HG03342 (cell line): ENCODE data around the gene TYW1.
"Not testable (repeated sequence)": the region's sequence is repeated elsewhere in the genome, so short reads cannot be mapped to it uniquely, and the experiment has no call there.

Experiments used
- ATAC-seq: cut with Tn5 transposase; IDR thresholded peaks from one replicate; pipeline ENCODE4 v1.9.1; 2021; ENCODE audit warnings: mild to moderate bottlenecking, moderate library complexity; ENCODE audit not compliant: unreplicated experiment

Gene TYW1, protein sequence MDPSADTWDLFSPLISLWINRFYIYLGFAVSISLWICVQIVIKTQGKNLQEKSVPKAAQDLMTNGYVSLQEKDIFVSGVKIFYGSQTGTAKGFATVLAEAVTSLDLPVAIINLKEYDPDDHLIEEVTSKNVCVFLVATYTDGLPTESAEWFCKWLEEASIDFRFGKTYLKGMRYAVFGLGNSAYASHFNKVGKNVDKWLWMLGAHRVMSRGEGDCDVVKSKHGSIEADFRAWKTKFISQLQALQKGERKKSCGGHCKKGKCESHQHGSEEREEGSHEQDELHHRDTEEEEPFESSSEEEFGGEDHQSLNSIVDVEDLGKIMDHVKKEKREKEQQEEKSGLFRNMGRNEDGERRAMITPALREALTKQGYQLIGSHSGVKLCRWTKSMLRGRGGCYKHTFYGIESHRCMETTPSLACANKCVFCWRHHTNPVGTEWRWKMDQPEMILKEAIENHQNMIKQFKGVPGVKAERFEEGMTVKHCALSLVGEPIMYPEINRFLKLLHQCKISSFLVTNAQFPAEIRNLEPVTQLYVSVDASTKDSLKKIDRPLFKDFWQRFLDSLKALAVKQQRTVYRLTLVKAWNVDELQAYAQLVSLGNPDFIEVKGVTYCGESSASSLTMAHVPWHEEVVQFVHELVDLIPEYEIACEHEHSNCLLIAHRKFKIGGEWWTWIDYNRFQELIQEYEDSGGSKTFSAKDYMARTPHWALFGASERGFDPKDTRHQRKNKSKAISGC

DNA sequence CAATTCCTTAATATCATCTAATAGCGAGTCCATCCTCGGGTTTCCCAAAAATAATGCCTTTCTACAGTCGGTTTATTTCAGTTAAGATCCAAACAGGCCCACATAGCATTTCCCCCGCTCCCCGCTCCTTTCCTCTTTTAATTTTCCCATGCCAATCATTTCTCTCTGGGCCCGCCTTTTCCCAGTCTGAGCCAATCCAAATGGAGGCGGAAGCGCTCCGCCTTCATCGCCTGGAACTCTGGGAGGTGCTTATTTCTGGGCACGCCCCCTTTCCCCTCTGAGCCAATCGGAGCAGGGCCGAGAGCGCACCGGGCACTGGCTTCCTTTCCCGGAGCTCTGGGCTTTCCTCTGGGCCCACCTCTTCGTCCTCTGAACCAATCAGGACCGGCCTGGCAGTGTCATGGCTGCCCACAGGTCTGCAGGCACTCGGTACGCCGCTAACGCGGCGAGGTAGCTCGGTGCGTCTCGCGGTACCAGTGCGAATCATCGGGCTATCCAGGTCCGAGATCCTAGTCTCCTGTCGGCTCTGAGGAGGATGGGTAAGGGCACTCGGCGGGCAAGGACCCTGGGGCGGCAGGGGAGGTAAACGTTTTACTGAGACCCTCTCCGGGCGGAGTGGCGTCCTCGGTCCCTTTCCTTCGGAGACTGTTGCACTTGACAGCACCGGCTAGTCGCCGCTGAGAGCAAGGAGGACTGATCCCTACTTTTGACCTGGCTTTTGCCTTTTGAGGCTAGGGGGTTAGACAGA lies at the start of gene TYW1:
TYW1 (plus strand) TSS at position 390 of the 748 bp plus-strand sequence; CDS start at position 536, 146 bp downstream.
- ATAC-seq = peak; percentile 89

DNA sequence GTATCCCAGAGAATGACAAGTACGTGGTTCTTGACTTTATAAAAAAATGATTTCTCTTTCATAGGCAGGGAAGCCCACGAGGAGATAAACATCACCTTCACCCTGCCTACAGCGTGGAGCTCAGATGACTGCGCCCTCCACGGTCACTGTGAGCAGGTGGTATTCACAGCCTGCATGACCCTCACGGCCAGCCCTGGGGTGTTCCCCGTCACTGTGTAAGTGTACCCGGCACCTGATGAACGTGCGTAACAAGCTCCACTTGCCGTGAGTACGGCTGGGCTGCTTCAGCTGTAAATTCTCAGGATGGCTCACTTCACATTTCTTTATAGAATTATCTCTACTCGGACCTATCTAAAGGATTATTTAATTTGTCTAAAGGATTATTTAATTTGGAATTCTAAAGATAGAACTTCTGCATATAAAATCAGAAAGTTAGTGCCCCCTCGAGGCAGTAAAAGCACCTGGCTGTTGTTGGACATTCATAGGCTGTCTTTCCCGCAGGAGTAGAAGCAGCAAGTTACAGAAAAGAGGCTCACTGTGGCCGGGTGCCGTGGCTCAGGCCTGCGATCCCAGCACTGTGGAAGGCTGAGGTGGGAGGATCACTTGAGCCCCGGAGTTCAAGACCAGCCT lies 48.0 kb upstream of the TYW1 start:
- no peak for ATAC-seq

DNA sequence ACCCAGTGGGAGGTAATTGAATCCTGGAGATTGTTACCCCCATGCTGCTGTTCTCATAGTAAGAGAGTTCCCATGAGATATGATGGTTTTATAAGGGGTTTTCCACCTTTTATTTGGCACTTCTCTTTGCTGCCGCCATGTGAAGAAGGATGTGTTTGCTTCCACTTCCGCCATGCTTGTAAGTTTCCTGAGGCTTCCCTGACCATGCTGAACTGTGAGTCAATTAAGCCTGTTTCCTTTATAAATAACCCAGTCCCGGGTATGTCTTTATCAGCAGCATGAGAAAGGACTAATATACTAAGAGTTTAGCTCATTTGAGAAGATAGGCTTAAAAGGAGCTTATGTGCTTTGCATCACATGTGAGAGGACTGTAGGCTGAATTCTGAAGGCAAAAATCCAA lies 46.3 kb upstream of the TYW1 start:
- no peak for ATAC-seq

DNA sequence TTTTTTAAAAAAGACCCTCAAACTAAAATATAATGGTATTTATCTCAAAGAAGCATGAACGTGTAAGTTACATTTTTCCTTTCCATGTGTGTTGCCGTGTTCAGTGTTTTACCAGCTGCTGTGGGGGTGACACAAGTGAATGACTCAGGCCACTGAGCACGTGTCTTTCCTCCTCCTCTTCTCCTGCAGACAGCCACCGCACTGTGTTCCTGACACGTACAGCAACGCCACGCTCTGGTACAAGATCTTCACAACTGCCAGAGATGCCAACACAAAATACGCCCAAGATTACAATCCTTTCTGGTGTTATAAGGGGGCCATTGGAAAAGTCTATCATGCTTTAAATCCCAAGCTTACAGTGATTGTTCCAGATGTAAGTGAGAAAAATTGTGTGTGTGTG lies 45.9 kb upstream of the TYW1 start:
- no peak for ATAC-seq

DNA sequence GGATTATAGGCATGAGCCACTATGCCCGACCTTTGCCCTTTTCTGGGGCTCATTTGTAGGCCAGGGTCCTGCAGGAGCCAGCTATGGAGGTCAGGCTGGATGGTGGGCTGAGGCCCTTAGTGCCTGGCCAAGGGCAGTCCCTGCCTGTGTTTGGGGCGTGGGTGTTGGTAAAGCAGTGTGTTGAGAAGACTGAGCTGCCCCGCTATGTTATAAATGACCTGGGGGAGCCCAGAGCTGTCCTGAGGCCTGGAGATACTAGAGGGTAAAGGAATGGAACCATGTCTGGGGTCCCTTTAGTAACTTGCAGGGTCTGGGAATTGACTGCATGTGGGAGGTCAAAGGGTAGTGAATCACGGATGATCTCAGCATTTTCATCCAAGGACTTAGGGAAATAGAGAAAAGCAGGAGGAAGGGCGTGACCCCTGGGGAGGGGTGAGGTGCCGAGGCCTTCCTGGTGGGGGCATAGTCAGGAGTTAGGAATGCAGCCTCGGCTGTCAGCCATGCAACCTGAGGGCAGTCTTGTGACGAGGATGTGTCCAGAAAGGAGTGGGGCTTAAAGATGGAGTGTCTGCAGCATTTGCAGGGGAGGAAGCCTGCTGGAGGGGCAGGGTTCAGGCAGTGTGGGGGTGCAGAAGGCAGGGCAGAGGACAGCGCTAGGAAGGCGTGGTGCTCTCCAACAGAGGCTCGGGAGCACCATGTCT lies 44.1 kb upstream of the TYW1 start:
- ATAC-seq = no peak

DNA sequence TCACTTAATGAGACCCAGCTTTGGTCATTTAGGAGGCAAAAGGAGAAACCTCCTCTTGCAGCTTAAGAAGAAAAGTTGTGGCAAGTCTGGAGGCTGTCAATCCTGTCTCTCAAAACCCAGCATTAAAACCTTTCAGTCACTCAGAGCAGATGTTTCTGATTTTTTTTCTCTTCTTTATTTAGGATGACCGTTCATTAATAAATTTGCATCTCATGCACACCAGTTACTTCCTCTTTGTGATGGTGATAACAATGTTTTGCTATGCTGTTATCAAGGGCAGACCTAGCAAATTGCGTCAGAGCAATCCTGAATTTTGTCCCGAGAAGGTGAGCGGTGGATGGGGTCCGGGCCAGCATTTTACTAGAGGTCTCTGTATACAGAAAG lies 43.6 kb upstream of the TYW1 start:
- ATAC-seq = no peak

DNA sequence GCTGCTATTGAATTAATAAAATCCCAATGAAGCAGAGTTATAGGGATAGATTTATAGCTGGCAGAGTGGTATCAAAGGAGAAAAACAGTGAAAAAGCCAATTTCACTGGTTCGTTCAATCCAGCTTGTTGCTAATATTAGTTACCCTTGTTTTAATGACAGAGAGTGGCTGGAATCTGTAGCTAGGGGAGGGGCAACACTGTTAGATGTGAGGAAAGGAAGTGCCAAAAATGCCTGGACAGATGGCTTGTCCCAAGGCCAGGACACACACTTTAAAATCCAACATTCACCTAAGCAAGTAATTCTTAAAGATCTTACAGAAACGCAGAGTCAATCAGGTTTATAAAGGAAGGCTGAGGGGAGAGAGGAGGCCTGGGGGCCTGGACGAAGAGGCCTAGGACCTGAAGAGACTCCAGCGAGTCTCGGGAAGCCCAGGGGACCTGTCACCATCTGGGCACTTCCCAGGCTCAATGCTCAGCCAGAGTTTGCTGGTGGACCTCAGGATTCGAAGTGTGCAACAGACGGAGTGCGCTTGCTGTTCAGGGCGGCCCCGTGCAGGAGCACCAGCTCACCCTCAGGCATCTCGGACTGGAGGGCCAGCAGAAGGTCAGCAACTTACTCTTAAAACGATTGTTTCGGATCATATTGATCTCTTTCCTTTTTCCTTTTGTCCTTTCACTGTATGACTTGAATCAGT lies 38.9 kb upstream of the TYW1 start:
- no peak for ATAC-seq

DNA sequence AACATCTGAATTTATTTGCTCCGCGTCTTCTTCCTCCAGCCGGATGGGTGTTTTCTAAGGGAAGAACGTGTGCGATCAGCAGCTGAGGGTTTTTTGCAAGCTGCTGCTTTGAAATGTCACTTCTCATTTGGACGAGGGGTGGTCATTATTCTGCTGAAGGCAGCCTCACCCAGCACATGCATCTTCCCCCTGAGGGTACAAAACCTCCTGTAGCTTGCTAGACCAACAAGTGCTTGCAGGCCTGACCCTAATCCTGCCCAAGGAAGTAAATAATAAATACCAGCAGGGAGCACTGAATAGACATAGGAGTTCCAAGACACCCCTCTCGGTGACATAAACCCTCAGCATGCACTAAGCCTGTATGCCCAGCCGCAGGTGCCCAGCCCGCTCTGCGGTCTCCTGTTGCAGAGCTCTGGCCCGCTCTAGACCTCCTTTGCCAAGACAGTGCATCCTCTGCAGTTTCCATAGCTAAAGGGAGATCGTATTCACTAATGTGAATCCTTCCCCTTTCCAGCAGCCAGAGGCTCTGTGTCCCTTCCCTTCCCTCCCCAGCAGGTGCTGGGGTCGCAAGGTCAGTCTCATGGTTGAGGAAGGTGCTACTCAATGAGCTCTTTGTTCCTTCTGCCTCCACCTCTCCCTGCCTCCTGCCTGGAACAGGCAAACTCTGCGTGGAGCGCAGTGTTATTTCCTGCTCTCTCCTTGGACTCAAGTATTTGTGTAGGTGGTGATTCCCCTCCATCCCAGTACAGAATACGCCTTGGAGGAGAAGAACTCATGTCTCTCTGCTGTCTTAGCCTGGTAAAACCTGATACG lies 37.9 kb upstream of the TYW1 start:
- no peak for ATAC-seq

DNA sequence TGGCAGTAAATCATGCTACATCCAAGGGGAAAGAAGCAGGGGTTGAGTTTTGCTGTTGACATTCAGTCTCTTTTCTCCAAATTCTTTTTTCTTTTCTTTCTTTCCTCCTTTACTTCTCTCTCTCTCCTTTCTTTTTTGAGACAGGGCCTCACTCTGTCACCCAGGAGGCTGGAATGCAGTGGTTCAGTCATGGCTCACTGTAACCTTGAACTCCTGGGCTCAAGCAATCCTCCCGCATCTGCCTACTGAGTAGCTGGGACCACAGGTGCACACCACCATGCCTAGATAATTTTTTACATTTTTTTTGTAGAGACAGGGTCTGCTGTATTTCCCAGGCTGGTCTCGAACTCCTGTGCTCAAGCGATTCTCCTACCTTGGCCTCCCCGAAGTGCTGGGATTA lies 36.4 kb upstream of the TYW1 start:
- ATAC-seq = no peak

DNA sequence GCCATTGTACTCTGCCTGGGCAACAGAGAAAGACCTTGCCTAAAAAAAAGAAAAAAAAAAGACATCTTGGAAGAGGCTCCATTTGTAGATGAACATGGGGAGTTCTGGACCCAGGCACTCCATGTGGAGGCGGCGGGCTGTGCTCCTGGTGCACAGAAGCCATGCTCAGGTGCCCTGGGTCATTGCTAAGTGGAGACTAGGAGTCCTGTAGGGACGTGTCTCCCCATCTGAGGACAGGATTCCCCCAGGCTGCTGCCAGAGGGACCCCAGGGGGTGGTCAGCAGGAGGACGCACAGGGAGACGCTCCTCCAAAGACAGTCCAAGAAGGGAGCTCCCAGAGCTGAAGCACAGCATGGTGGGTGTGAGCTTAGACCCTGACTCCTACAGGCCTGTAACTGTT lies 35.5 kb upstream of the TYW1 start:
- no peak for ATAC-seq

DNA sequence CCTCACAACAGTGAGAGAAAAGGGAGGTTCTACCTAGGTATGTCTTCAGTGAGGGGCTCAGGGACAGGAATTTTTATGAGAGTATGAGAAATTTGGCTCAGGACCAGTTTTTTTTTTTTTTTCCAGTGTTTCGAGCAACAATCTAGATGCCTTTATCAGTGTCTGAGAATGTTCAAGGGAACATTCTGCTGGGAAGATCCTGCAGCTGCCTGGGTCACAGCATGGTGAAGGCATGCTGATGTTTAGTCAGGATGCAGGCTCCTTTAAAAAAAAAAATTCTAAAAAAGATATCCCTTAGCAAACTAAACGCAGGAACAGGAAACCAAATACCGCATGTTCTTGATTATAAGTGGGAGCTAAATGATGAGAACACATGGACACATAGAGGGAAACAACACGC lies 32.2 kb upstream of the TYW1 start:
- no peak for ATAC-seq

DNA sequence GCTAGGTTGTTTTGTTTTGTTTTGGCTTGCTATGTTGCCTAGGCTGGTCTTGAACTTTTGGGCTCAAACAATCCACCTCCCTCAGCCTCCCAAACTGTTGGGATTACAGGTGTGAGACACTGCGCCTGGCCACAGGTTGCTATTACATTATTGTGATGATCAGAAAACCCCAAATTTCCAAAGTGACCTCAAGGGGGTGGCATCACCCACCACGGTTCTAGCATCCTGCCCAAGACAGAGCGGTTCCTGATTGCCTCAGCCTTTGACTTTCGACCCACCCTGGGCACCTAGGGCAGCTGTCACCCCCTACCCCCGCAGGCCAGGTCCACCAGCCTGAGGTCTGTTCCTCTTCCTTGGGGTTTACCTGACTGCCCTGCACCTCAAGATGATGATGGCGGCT lies 29.6 kb upstream of the TYW1 start:
- ATAC-seq = no peak

DNA sequence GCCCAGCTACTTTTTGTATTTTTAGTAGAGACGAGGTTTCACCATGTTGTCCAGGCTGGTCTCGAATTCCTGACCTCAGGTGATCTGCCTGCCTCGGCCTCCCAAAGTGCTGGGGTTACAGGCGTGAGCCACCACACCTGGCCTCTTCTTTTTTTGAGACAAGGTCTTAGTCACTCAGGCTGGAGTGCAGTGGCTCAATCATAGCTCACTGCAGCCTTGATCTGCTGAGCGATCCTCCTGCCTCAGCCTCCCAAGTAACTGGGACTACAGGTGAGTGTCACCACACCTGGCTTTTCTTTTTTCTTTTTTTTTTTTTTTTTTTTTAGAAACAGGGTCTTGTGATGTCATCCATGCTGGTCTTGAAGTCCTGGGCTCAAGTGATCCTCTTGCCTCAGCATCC lies 27.6 kb upstream of the TYW1 start:
- not testable (repeated sequence) for ATAC-seq

DNA sequence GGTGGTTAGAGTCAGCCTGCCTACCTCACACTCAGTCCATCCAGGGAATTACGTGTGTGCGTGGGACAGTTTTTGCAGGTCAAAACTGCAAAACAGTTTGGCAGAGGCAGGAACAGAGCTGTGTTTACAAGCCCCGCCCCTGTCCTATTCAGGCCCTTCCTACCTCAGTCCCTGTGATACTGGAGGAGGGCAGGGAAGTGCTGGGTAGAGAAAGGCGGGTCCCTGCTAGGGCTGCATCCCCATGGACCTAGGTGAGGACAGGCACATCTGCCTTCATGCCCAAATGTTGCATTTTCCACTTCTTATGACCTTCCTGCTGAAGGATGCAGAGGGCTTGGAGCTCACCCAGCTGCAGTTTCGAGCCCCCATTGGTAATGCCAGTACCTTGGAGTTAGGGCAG lies 26.3 kb upstream of the TYW1 start:
- ATAC-seq = no peak

DNA sequence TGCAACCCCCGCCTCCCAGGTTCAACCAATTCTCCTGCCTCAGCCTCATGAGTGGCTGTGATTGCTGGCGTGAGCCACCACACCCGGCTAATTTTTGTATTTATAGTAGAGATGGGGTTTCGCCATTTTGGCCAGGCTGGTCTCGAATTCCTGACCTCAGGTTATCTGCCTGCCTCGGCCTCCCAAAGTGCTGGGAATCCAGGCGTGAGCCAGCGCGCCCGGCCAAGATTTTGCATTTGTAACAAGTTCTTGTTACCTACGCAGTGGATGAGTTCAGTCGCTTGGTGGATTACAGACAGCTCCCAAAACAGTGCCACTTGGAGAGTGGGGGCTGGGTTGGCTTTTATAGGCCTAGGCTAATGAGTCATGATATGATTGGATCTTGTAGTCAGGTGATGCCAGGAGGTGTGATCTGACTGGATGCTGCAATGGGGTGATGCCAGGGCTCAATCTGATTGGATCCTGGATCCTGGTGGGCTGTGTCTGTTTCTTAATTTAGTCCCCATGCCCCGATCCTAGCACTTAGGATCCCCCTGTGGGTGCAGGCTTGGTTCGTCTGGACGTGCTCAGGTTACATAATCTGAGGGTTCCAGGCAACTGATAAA lies 21.5 kb upstream of the TYW1 start:
- ATAC-seq = no peak

DNA sequence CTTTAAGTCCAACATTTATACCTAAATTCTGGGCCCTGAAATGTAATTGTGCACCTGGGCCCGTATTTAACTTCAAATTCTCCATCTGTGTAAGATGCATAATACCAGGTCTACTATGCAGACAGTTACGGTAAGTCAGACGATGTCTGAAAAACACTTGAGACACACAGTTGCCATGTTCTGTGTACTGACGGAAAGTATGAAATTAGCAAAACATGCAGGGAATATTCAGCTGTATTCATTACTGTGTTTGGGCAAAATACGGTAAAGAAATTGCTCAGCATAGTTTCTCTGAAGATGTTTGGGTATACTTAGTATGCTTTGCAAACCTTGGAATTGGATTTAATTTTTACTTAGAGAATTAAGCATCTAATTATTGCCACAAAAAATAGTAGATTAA lies 18.3 kb upstream of the TYW1 start:
- ATAC-seq = not testable (repeated sequence)

DNA sequence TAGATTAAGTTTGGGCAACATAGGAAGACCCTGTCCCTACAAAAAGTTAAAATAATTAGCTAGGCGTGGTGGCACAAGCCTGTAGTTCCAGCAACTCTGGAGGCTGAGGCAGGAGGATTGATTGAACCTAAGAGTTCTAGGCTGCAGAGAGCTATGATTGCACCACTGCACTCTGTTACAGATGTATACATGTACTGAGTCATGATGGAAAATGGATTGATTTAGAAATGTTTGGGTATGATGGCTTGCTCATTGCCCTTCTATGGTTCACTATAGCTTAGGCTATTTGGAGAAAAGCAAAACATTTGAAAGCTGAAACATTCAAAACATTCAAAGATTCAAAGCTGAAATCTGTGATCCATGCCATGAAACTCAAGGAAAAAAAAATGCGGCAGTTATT lies 17.6 kb upstream of the TYW1 start:
- ATAC-seq = not testable (repeated sequence)

DNA sequence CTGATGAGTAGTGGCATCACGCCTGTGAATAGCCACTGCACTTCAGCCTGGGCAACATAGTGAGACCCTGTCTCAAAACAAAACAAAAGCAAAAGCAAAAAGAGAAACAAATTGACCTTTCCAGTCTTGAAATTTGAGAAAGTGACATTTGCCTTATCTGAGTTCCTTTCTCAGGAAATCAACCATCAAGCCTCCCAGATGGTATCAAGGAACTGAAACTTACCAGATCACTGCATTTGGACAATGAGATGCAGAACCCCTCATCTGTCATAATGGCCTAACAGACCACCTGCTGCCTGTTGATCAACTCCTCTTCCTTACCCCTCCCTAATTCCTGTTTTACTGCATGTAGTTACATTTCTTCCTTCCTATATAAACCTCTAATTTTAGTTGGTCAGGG lies 16.3 kb upstream of the TYW1 start:
- not testable (repeated sequence) for ATAC-seq

DNA sequence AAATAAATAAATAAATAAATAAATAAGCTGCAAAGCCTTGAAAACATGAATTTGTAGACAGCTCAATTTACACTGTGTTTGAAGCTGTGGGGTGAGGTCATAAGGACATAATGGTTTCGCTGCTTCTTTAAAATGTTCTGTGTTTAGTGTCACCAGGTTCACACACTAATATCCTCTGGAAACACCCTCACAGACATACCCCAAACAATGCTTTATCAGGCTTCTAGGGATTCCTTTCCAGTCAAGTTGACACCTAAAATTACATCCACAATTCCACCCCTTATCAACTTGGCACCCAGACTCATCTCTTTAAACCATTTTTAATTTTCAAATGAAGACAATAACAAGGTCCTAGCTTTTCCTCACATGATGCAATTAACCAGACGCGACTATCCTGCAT lies 7.1 kb upstream of the TYW1 start:
- not testable (repeated sequence) for ATAC-seq
